Osteocyte (in vitro differentiated cells): ENCODE results near the gene ETS1. TPM values are rescaled to one million over a fixed set of nuclear protein-coding genes. Genes with fewer than 3 reads are reported as not detected.

Experiments used
- DNase-seq: peaks from one replicate; pipeline ENCODE4 v3.0.0; 2021; ENCODE audit warnings: mixed read lengths; ENCODE audit not compliant: unreplicated experiment; ENCODE audit errors: extremely low spot score
- H3K27ac Mint-ChIP-seq: one replicate; pipeline ENCODE4 v1.8.0; 2021; ENCODE audit warnings: mild to moderate bottlenecking, mixed read lengths; ENCODE audit not compliant: unreplicated experiment
- H3K27me3 Mint-ChIP-seq: one replicate; pipeline ENCODE4 v1.8.0; 2021; ENCODE audit warnings: mixed read lengths; ENCODE audit not compliant: unreplicated experiment
- H3K36me3 Mint-ChIP-seq: one replicate; pipeline ENCODE4 v1.8.0; 2021; ENCODE audit warnings: mixed read lengths; ENCODE audit not compliant: unreplicated experiment
- H3K4me1 Mint-ChIP-seq: one replicate; pipeline ENCODE4 v1.8.0; 2021; ENCODE audit warnings: mixed read lengths; ENCODE audit not compliant: unreplicated experiment
- H3K4me3 Mint-ChIP-seq: one replicate; pipeline ENCODE4 v1.8.0; 2021; ENCODE audit warnings: mild to moderate bottlenecking, moderate library complexity, mixed read lengths; ENCODE audit not compliant: unreplicated experiment
- H3K9me3 Mint-ChIP-seq: one replicate; pipeline ENCODE4 v1.8.0; 2021; ENCODE audit warnings: mixed read lengths; ENCODE audit not compliant: unreplicated experiment
- CTCF ChIP-seq: fragments of 200-600 bp; sonication (generic); IDR thresholded peaks from 2 replicates; pipeline ENCODE4 v1.5.0; 2021; ENCODE audit warnings: antibody characterized with exemption, mild to moderate bottlenecking, moderate library complexity
- microRNA-seq: library from miRNA; unstranded; fragments of <30 nt; microRNA quantifications from one replicate; pipeline ENCODE4 v1.1.0, GENCODE V29; 2020; ENCODE audit not compliant: unreplicated experiment
- total RNA-seq: library from RNA; stranded (reverse); gene quantifications from 2 replicates; pipeline ENCODE4 v1.2.1, GENCODE V29; 2021

ETS1 gene
- total RNA-seq, 1 donor from 2014 or later = 77.9 TPM

DNA sequence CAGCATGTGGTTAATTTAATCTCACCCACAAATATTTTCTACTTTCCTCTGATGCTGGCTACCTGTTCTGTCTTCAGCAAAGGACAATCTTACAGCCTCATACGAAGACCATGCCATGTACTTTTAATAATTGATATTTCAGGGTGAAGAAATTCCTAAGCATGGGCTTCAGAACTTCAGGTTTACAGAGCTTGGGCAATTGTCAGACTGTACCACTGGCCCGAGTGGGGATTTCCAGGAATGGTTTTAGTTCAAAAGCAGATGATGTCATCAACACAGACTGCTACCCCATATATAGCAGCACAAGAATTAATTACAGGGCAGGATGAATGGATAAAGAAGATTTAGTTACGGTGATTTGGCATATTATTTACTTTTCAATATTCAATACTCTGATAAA lies 171.8 kb downstream of the ETS1 start:
- DNase-seq = no peak
- Mint-ChIP-seq H3K4me1 (peaks cover 35% of the 10 kb centered on the region), H3K27ac (no peak overlapping the region), H3K9me3 (no peaks in the 10 kb centered on the region), H3K4me3 (no peak overlapping the region), H3K27me3 (no peaks in the 10 kb centered on the region), H3K36me3 (no peaks in the 10 kb centered on the region)
- TF ChIP-seq CTCF = no peak

- Mint-ChIP-seq H3K36me3 (no peaks in the 10 kb centered on the region), H3K4me1 (peaks cover 28% of the 10 kb centered on the region), H3K9me3 (no peaks in the 10 kb centered on the region), H3K27ac (no peak overlapping the region), H3K4me3 (no peak overlapping the region), H3K27me3 (no peaks in the 10 kb centered on the region)
- DNase-seq = no peak
- no peak for TF ChIP-seq CTCF
These were observed 174.2 kb downstream of the ETS1 start for GRCh38 chr11:128412847-128413791.

GRCh38 chr11:128411812-128412211 lies 175.5 kb downstream of the ETS1 start:
- Mint-ChIP-seq H3K36me3 (no peaks in the 10 kb centered on the region), H3K27me3 (no peaks in the 10 kb centered on the region), H3K9me3 (no peaks in the 10 kb centered on the region), H3K4me3 (no peak overlapping the region), H3K27ac (no peak overlapping the region), H3K4me1 (peaks cover 25% of the 10 kb centered on the region)
- no peak for TF ChIP-seq CTCF
- no peak for DNase-seq

DNA sequence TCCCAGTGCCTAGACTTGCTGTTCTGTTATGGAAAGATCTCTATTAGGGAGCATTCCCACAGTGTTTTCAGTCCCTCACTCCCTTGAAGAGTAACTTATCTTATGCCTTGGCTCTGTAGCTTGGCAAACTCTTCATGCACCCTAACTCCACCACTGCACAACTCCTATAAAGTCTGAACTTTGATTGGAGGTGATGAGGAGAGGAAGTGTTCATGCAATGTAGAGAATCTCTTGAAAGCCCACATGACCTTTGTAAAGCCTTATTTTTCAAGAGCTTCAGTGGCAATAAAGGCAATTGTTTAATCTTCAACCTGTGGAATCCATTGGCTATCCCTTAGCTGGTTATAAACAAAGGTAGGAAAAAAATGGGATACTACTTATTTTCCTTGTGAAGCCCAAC lies 176.2 kb downstream of the ETS1 start:
- Mint-ChIP-seq H3K36me3 (no peaks in the 10 kb centered on the region), H3K27me3 (no peaks in the 10 kb centered on the region), H3K4me1 (peaks cover 31% of the 10 kb centered on the region), H3K4me3 (no peak overlapping the region), H3K9me3 (no peaks in the 10 kb centered on the region), H3K27ac (no peak overlapping the region)
- DNase-seq = no peak
- TF ChIP-seq CTCF = no peak

DNA sequence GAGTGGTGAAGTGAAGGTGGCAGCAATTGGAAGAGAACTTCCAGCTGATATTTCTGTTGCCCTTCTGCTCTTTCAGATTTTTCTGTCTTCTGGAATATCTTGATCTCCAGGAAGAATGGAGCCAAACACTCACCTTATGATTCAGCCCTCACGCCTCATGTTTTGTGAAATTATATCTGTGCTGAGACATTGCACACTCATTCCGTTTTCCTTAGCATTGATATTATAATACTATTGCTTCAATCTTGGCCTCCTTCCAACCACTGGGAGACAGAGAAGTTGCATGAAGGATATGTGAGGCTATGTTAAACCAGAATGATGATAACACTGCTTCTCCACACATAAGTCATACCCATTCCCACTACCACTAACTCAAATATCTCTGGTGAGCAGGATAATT lies 177.9 kb downstream of the ETS1 start:
- H3K4me1 Mint-ChIP-seq = peaks cover 43% of the 10 kb centered on the region
- no peak for TF ChIP-seq CTCF
- H3K4me3 Mint-ChIP-seq = no peak overlapping the region
- no peak overlapping the region for H3K27ac Mint-ChIP-seq
- H3K9me3 Mint-ChIP-seq = no peaks in the 10 kb centered on the region
- DNase-seq = no peak
- no peaks in the 10 kb centered on the region for H3K27me3 Mint-ChIP-seq
- H3K36me3 Mint-ChIP-seq = no peaks in the 10 kb centered on the region

Small RNA genes lying within 50 kb of the gene (microRNA-seq; reads per million reads assigned to microRNA genes)
- not detected for gene MIR6090

Other genes with a start within 250 kb of the ETS1 start
- gene FLI1, start 106.5 kb upstream of the ETS1 start, total RNA-seq = 20.9 and 22.1 TPM in 2 replicates